Liver (tissue), 3 donors: Measurements from ENCODE around the gene YAF2.

Source experiments
- ATF3 ChIP-seq: IDR thresholded peaks from 2 replicates; pipeline ENCODE4 v1.6.1; 2016; ENCODE audit warnings: antibody characterized with exemption
- SP1 ChIP-seq: IDR thresholded peaks from 2 replicates; pipeline ENCODE4 v1.6.1; 2018; ENCODE audit warnings: antibody characterized with exemption, mild to moderate bottlenecking
- TAF1 ChIP-seq: conservative IDR thresholded peaks from 2 replicates; pipeline ENCODE4 v1.6.1; 2016; ENCODE audit warnings: antibody characterized with exemption, mild to moderate bottlenecking
- TF ChIP-seq, protein P1 (sequence below): fragments of 150-350 bp; IDR thresholded peaks from 2 replicates; pipeline ENCODE4 v1.5.1; 2017; ENCODE audit warnings: improper control_type of control experiment, low read depth, low read length; ENCODE audit not compliant: missing input control
- donor health status: healthy.
- donor health status: healthy.

DNA sequence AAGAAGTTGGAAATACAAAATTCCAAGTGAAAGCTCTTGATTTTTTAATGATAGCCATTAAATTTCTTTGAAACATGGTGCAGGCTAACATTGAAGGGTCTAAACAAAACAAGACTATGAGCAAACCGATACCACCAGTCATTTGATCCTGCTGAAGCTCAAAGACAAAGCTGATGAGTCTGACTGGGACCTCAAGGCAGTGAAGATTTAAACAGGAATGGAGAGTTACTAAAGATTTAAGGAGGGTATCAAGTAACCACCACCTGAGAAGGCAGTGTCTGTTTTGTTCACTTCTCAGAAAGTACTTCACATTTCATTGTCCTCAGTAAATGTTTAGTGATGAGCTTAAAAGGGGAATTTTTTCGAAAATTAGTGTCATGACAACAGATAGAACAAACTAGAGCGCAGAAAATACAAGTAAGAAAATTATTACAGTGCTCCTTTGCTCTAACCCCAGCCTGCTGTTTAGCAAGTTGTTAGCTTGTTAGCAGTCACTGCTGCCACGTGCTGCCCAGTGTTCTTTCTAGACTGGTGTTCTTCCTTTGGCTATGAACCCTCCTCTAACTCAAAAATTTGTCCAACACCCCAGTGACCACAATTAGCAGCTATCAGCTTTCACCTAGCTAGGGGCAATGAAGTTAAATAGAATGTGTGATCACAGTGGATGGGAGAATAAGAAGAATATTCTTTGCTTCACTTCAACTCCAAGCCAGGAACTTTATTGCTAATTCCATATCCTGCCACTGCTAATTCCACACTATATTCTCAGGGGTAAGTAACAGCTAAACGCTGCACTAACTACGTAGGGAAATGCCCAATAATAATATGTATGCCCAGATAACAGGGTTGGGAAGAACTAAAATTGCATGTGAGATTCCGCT, 41.1 kb downstream of the YAF2 start:
- TF ChIP-seq ATF3 (no peak), SP1 (no peak), TAF1 (no peak)
- TF ChIP-seq, protein P1, sequence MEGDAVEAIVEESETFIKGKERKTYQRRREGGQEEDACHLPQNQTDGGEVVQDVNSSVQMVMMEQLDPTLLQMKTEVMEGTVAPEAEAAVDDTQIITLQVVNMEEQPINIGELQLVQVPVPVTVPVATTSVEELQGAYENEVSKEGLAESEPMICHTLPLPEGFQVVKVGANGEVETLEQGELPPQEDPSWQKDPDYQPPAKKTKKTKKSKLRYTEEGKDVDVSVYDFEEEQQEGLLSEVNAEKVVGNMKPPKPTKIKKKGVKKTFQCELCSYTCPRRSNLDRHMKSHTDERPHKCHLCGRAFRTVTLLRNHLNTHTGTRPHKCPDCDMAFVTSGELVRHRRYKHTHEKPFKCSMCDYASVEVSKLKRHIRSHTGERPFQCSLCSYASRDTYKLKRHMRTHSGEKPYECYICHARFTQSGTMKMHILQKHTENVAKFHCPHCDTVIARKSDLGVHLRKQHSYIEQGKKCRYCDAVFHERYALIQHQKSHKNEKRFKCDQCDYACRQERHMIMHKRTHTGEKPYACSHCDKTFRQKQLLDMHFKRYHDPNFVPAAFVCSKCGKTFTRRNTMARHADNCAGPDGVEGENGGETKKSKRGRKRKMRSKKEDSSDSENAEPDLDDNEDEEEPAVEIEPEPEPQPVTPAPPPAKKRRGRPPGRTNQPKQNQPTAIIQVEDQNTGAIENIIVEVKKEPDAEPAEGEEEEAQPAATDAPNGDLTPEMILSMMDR: no peak
